SK-N-SH (cell line): ENCODE data around the gene ANAPC5. TPM values are rescaled to one million over a fixed set of nuclear protein-coding genes. Genes with fewer than 3 reads are reported as not detected.

Experiments
- CTCF ChIA-PET: fragments of 300-600, 350-600 bp; formaldehyde crosslinking; extraction: SDS; loops from one replicate; lab custom pipeline; 2021; lab: Yijun Ruan, JAX
- POLR2A ChIA-PET: fragments of 350-600 bp; sonication (Branson Sonifier 250); formaldehyde crosslinking; extraction: SDS; loops from one replicate; lab custom pipeline; 2020; ENCODE audit warnings: antibody characterized with exemption, inconsistent platforms; lab: Yijun Ruan, JAX
- DNase-seq: peaks from one replicate; pipeline ENCODE4 v3.0.0; 2012
- H2AFZ ChIP-seq: fragments of 200-600 bp; sonication (generic); 2 replicates; pipeline ENCODE4 v1.8.1; 2016; ENCODE audit warnings: antibody characterized with exemption, mild to moderate bottlenecking, low read depth
- H3F3A ChIP-seq: fragments of 200-600 bp; sonication (generic); replicated peaks from 2 replicates; pipeline ENCODE3; 2016; ENCODE audit warnings: antibody characterized with exemption, mild to moderate bottlenecking; ENCODE audit not compliant: insufficient read depth
- H3K27ac ChIP-seq, 2 experiments: fragments of 200-500 bp in 1 of 2; fragments of 200-600 bp in 1 of 2; sonication (Bioruptor generic) in 1 of 2; sonication (generic), shearing (Covaris generic) in 1 of 2; 2 replicates each; pipeline versions ENCODE4 v1.5.1 to v1.6.1; 2014 to 2016; ENCODE audit warnings: low read depth in 2 of 2, inconsistent platforms in 1 of 2, low read length in 1 of 2, mild to moderate bottlenecking in 1 of 2, mixed read lengths in 1 of 2
- H3K27me3 ChIP-seq: fragments of 200-600 bp; sonication (generic), shearing (Covaris generic); 2 replicates; pipeline ENCODE4 v1.6.1; 2016; ENCODE audit warnings: mixed run types; ENCODE audit not compliant: insufficient read depth
- H3K36me3 ChIP-seq, 2 experiments: fragments of 200-500 bp in 1 of 2; fragments of 200-600 bp in 1 of 2; sonication (Bioruptor generic) in 1 of 2; sonication (generic) in 1 of 2; replicated peaks in 1 of 2; 2 replicates each; pipeline versions ENCODE3 to v1.5.1; 2014 to 2016; ENCODE audit warnings: low read length in 1 of 2, mild to moderate bottlenecking in 1 of 2; ENCODE audit not compliant: insufficient read depth in 2 of 2, control insufficient read depth in 1 of 2
- H3K4me1 ChIP-seq, 2 experiments: fragments of 200-500 bp in 1 of 2; fragments of 200-600 bp in 1 of 2; sonication (Bioruptor generic) in 1 of 2; sonication (generic), shearing (Covaris generic) in 1 of 2; 2 replicates each; pipeline versions ENCODE4 v1.5.1 to v1.6.1; 2014 to 2016; ENCODE audit warnings: low read depth in 1 of 2, low read length in 1 of 2, mixed run types in 1 of 2; ENCODE audit not compliant: insufficient read depth in 2 of 2, control insufficient read depth in 1 of 2
- H3K4me2 ChIP-seq: fragments of 200-600 bp; sonication (generic), shearing (Covaris generic); 2 replicates; pipeline ENCODE4 v1.6.1; 2017; ENCODE audit warnings: mixed run types
- H3K4me3 ChIP-seq, 2 experiments: fragments of 200-500 bp in 1 of 2; fragments of 200-600 bp in 1 of 2; sonication (Bioruptor generic) in 1 of 2; sonication (generic), shearing (Covaris generic) in 1 of 2; 2 replicates each; pipeline versions ENCODE4 v1.5.1 to v1.8.1; 2014 to 2016; ENCODE audit warnings: low read depth in 2 of 2, inconsistent platforms in 1 of 2, low read length in 1 of 2, mild to moderate bottlenecking in 1 of 2, mixed read lengths in 1 of 2, moderate library complexity in 1 of 2
- H3K79me2 ChIP-seq: fragments of 200-600 bp; sonication (generic); 2 replicates; pipeline ENCODE4 v1.8.1; 2017; ENCODE audit warnings: mild to moderate bottlenecking; ENCODE audit not compliant: insufficient read depth
- H3K9ac ChIP-seq: fragments of 200-600 bp; sonication (generic); 2 replicates; pipeline ENCODE4 v1.6.1; 2017; ENCODE audit warnings: mixed run types
- H3K9me2 ChIP-seq: fragments of 200-600 bp; sonication (generic); 2 replicates; pipeline ENCODE4 v1.6.1; 2017; ENCODE audit warnings: mixed run types
- H3K9me3 ChIP-seq: fragments of 200-600 bp; sonication (generic); 2 replicates; pipeline ENCODE4 v1.6.1; 2017; ENCODE audit warnings: mixed run types, mild to moderate bottlenecking, moderate library complexity
- H4K20me1 ChIP-seq: fragments of 200-600 bp; sonication (generic); 2 replicates; pipeline ENCODE4 v1.6.1; 2017; ENCODE audit warnings: mild to moderate bottlenecking, mixed run types; ENCODE audit not compliant: insufficient read depth
- CHD2 ChIP-seq: fragments of 150-350 bp; IDR thresholded peaks from 2 replicates; pipeline ENCODE4 v1.6.1; 2018; ENCODE audit warnings: low read length; ENCODE audit not compliant: partially characterized antibody
- ELF1 ChIP-seq: IDR thresholded peaks from 2 replicates; pipeline ENCODE4 v1.4.0; 2012
- EP300 ChIP-seq, 2 experiments: IDR thresholded peaks; 2 replicates each; pipeline versions ENCODE4 v1.4.0 to v1.6.1; 2012; ENCODE audit warnings: borderline replicate concordance in 1 of 2, low read depth in 1 of 2, low read length in 1 of 2
- EZH2phosphoT487 ChIP-seq: fragments of 200-600 bp; sonication (generic); IDR thresholded peaks from 2 replicates; pipeline ENCODE4 v1.6.1; 2017; ENCODE audit warnings: low read depth, mixed run types, mild to moderate bottlenecking, antibody characterized with exemption, moderate library complexity, borderline replicate concordance
- FOXM1 ChIP-seq: IDR thresholded peaks from 2 replicates; pipeline ENCODE4 v1.4.0; 2012; ENCODE audit warnings: low read depth, mild to moderate bottlenecking
- GABPA ChIP-seq: IDR thresholded peaks from 2 replicates; pipeline ENCODE4 v1.4.0; 2012; ENCODE audit warnings: low read depth, mild to moderate bottlenecking
- JUND ChIP-seq: IDR thresholded peaks from 2 replicates; pipeline ENCODE4 v1.4.0; 2012
- NFIC ChIP-seq: IDR thresholded peaks from 2 replicates; pipeline ENCODE4 v1.4.0; 2012; ENCODE audit warnings: borderline replicate concordance
- POLR2AphosphoS5 ChIP-seq: IDR thresholded peaks from 2 replicates; pipeline ENCODE4 v1.6.1; 2012; ENCODE audit warnings: low read depth, low read length
- RCOR1 ChIP-seq: fragments of 150-350 bp; IDR thresholded peaks from 2 replicates; pipeline ENCODE4 v1.6.1; 2017; ENCODE audit warnings: antibody characterized with exemption, low read length
- RXRA ChIP-seq: IDR thresholded peaks from 2 replicates; pipeline ENCODE4 v1.4.0; 2012; ENCODE audit warnings: low read depth, mild to moderate bottlenecking, borderline replicate concordance
- SIN3A ChIP-seq: IDR thresholded peaks from 2 replicates; pipeline ENCODE4 v1.6.1; 2012; ENCODE audit warnings: low read depth, mild to moderate bottlenecking, low read length, moderate library complexity, borderline replicate concordance
- TAF1 ChIP-seq: IDR thresholded peaks from 2 replicates; pipeline ENCODE4 v1.6.1; 2012; ENCODE audit warnings: low read depth, mild to moderate bottlenecking, low read length, moderate library complexity, borderline replicate concordance
- WGBS: methylation state at CpG from one replicate; pipeline ENCODE4 v1.1.6; 2017; ENCODE audit warnings: low lambda C conversion rate; 5-methylcytosine and 5-hydroxymethylcytosine counted together
- polyA plus RNA-seq, 3 experiments: library from polyadenylated mRNA; depleted of rRNA; stranded (reverse); fragments of >200 nt; gene quantifications; 2 replicates each; pipeline ENCODE4 v1.2.3, GENCODE V29; 2012
- TF ChIP-seq, protein P1 (sequence below): fragments of 200-600 bp; sonication (generic); IDR thresholded peaks from 2 replicates; pipeline ENCODE4 v1.6.1; 2017; ENCODE audit warnings: antibody characterized with exemption, mild to moderate bottlenecking, moderate library complexity
- TF ChIP-seq, protein P2 (sequence below): IDR thresholded peaks from 2 replicates; pipeline ENCODE4; 2012
- TF ChIP-seq, protein P3 (sequence below): IDR thresholded peaks from 2 replicates; pipeline ENCODE4 v1.4.0; 2012; ENCODE audit warnings: low read depth
- TF ChIP-seq, protein P4 (sequence below): IDR thresholded peaks from 2 replicates; pipeline ENCODE4 v1.6.1; 2012; ENCODE audit warnings: mild to moderate bottlenecking, low read depth, low read length, moderate library complexity

ANAPC5 gene
- polyA plus RNA-seq, 1 of the 3 experiments (the other 2 are of a cell fraction): 110 TPM

DNA sequence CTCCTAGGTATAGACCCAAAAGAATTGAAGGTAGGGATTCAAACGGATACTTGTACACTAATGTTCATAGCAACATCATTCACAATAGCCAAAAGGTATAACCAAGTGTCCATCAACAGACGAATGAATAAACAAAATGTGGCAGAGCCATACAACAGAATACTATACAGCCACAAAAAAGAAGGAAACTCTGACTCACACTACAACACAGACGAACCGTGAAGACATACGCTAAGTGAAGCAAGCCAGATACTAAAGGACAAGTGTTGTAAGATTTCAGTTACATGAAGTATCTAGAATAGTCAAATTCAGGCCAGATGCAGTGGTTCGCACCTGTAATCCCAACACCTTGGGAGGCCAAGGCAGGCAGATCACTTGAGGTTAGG is 74.8 kb downstream of the ANAPC5 start:
- Histone ChIP-seq H3K4me2 (no peak overlapping the region), H3K9ac (no peak overlapping the region), H3K36me3 (peaks cover 0 to 6% of the 10 kb centered on the region in 2 experiments), H3K27me3 (no peaks in the 10 kb centered on the region), H2AFZ (no peak overlapping the region), H3K27ac (no peak overlapping the region; a peak in 1 of 4 replicates), H3K9me2 (no peaks in the 10 kb centered on the region), H3K9me3 (no peaks in the 10 kb centered on the region), H4K20me1 (peaks cover 4% of the 10 kb centered on the region; the same call in 1 of the 2 replicates), H3F3A (peaks cover 4% of the 10 kb centered on the region), H3K4me1 (peaks cover 4 to 17% of the 10 kb centered on the region in 2 experiments; a peak in 2 of 4 replicates), H3K4me3 (no peak overlapping the region), H3K79me2 (peaks cover 17% of the 10 kb centered on the region; the same call in 1 of the 2 replicates)
- TF ChIP-seq CHD2 (no peak), JUND (no peak), POLR2AphosphoS5 (no peak), NFIC (no peak), EZH2phosphoT487 (no peak), ELF1 (no peak), GABPA (no peak), FOXM1 (no peak), SIN3A (no peak)
- TF ChIP-seq, protein P1, sequence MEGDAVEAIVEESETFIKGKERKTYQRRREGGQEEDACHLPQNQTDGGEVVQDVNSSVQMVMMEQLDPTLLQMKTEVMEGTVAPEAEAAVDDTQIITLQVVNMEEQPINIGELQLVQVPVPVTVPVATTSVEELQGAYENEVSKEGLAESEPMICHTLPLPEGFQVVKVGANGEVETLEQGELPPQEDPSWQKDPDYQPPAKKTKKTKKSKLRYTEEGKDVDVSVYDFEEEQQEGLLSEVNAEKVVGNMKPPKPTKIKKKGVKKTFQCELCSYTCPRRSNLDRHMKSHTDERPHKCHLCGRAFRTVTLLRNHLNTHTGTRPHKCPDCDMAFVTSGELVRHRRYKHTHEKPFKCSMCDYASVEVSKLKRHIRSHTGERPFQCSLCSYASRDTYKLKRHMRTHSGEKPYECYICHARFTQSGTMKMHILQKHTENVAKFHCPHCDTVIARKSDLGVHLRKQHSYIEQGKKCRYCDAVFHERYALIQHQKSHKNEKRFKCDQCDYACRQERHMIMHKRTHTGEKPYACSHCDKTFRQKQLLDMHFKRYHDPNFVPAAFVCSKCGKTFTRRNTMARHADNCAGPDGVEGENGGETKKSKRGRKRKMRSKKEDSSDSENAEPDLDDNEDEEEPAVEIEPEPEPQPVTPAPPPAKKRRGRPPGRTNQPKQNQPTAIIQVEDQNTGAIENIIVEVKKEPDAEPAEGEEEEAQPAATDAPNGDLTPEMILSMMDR: no peak
- TF ChIP-seq, protein P2, sequence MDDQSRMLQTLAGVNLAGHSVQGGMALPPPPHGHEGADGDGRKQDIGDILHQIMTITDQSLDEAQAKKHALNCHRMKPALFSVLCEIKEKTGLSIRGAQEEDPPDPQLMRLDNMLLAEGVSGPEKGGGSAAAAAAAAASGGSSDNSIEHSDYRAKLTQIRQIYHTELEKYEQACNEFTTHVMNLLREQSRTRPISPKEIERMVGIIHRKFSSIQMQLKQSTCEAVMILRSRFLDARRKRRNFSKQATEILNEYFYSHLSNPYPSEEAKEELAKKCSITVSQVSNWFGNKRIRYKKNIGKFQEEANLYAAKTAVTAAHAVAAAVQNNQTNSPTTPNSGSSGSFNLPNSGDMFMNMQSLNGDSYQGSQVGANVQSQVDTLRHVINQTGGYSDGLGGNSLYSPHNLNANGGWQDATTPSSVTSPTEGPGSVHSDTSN: no peak
- 87% methylated on average over 6 of the region's 6 CpGs for WGBS
- DNase-seq: no peak
- ChIA-PET POLR2A (no interaction called here), CTCF (interaction anchor here (1.1 kb wide), 1 partner anchor 9 kb away, joined by 3 read pairs; no protein-coding TSS in a partner anchor)

DNA sequence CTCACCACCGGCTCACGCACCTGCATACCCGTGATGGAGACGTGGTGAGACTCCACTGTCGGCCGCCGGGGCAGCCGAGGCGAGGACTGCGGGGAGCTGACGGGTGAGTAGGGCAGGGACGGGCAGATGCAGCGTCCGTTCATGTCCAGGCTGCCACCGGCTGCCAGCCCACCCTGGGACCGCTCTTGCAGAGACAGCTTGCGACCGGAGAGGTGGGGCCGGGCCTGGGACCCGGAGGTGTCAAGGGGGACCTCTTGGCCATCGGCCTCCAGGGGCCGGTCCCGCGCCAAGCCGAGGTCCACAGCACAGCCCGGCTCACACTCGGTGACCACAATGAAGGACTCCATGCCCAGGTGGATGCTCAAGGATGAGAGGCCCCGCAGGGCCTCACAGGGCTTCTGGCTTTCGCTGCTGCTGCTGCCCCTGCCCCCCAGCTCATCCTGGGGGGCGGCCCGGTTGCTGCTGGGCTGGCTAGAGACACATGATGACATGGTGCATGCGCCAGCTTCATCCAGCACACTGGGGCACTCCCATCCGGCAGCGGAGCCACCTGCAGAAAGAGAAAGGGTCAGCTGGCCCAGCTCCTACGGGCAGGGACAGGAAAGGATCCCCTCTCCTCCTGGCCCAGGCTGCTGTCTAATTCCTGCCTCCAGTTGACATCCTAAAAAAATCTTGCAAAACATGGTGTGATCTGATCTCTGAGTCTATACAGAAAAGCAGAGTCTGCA is 78.0 kb downstream of the ANAPC5 start:
- peaks cover 17% of the 10 kb centered on the region; the same call in 1 of the 2 replicates for H3K79me2 ChIP-seq
- 95% methylated on average over 25 of the region's 35 CpGs for WGBS
- CTCF ChIA-PET: interaction anchor here (1.1 to 1.5 kb wide), 3 partner anchors 20 to 26 kb away, joined by 3 to 4 read pairs (median 3); partner anchors contain the start of gene CAMKK2
- POLR2A ChIA-PET: no interaction called here
- H4K20me1 ChIP-seq: peaks cover 4% of the 10 kb centered on the region; the same call in 1 of the 2 replicates
- H3K27ac ChIP-seq: no peak overlapping the region
- H3K36me3 ChIP-seq: peaks cover 2 to 16% of the 10 kb centered on the region in 2 experiments
- peaks cover 4 to 8% of the 10 kb centered on the region in 2 experiments; a peak in 2 of 4 replicates for H3K4me1 ChIP-seq
- no peak overlapping the region for H3K4me2 ChIP-seq
- H3K4me3 ChIP-seq: no peak overlapping the region
- no peak for DNase-seq
- H3K9me3 ChIP-seq: no peaks in the 10 kb centered on the region
- TF ChIP-seq RCOR1 (no peak), ELF1 (no peak), EZH2phosphoT487 (no peak), TAF1 (no peak), NFIC (no peak), RXRA (no peak), SIN3A (no peak), EP300 (IDR thresholded peaks at IDR 0.05; ENCODE audit: borderline replicate concordance in 1 of 2, low read depth in 1 of 2, low read length in 1 of 2) (no peak)
- TF ChIP-seq, protein P3, sequence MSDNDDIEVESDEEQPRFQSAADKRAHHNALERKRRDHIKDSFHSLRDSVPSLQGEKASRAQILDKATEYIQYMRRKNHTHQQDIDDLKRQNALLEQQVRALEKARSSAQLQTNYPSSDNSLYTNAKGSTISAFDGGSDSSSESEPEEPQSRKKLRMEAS: no peak
- TF ChIP-seq, protein P4, sequence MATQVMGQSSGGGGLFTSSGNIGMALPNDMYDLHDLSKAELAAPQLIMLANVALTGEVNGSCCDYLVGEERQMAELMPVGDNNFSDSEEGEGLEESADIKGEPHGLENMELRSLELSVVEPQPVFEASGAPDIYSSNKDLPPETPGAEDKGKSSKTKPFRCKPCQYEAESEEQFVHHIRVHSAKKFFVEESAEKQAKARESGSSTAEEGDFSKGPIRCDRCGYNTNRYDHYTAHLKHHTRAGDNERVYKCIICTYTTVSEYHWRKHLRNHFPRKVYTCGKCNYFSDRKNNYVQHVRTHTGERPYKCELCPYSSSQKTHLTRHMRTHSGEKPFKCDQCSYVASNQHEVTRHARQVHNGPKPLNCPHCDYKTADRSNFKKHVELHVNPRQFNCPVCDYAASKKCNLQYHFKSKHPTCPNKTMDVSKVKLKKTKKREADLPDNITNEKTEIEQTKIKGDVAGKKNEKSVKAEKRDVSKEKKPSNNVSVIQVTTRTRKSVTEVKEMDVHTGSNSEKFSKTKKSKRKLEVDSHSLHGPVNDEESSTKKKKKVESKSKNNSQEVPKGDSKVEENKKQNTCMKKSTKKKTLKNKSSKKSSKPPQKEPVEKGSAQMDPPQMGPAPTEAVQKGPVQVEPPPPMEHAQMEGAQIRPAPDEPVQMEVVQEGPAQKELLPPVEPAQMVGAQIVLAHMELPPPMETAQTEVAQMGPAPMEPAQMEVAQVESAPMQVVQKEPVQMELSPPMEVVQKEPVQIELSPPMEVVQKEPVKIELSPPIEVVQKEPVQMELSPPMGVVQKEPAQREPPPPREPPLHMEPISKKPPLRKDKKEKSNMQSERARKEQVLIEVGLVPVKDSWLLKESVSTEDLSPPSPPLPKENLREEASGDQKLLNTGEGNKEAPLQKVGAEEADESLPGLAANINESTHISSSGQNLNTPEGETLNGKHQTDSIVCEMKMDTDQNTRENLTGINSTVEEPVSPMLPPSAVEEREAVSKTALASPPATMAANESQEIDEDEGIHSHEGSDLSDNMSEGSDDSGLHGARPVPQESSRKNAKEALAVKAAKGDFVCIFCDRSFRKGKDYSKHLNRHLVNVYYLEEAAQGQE: no peak
- H3K9me2 ChIP-seq: no peaks in the 10 kb centered on the region
- no peak overlapping the region for H2AFZ ChIP-seq
- H3K9ac ChIP-seq: no peak overlapping the region
- peaks cover 4% of the 10 kb centered on the region for H3F3A ChIP-seq
- no peaks in the 10 kb centered on the region for H3K27me3 ChIP-seq
